GM23248 (cell line): ENCODE data around the gene OLFM4. TPM values are rescaled to one million over a fixed set of nuclear protein-coding genes. Genes with fewer than 3 reads are reported as not detected.

Experiments used
- DNase-seq: peaks from one replicate; pipeline ENCODE4 v3.0.0-alpha.2; 2015
- H2AFZ ChIP-seq: fragments of 200-600 bp; sonication (generic); 2 replicates; pipeline ENCODE4 v1.6.1; 2016; ENCODE audit warnings: antibody characterized with exemption
- H3F3A ChIP-seq: fragments of 200-600 bp; sonication (generic); 2 replicates; pipeline ENCODE4 v1.6.1; 2016; ENCODE audit warnings: mild to moderate bottlenecking, antibody characterized with exemption, mixed run types; ENCODE audit not compliant: insufficient read depth
- H3K27ac ChIP-seq: fragments of 200-600 bp; sonication (generic); 2 replicates; pipeline ENCODE4 v1.5.1; 2016; ENCODE audit warnings: mild to moderate bottlenecking
- H3K27me3 ChIP-seq: fragments of 200-600 bp; sonication (generic); replicated peaks from 2 replicates; pipeline ENCODE4 v1.6.1; 2016; ENCODE audit warnings: mild to moderate bottlenecking; ENCODE audit not compliant: insufficient read depth
- H3K36me3 ChIP-seq: fragments of 200-600 bp; sonication (generic); 2 replicates; pipeline ENCODE4 v1.6.1; 2016; ENCODE audit warnings: low read depth, mild to moderate bottlenecking
- H3K4me1 ChIP-seq: fragments of 200-600 bp; sonication (generic); 2 replicates; pipeline ENCODE4 v1.6.1; 2016; ENCODE audit warnings: mild to moderate bottlenecking; ENCODE audit not compliant: insufficient read depth
- H3K4me2 ChIP-seq: fragments of 200-600 bp; sonication (generic); one replicate; pipeline ENCODE4 v1.6.1; 2016; ENCODE audit warnings: mild to moderate bottlenecking; ENCODE audit not compliant: unreplicated experiment
- H3K4me3 ChIP-seq: fragments of 200-600 bp; sonication (generic); 2 replicates; pipeline ENCODE4 v1.5.1; 2016; ENCODE audit warnings: mild to moderate bottlenecking
- H3K79me2 ChIP-seq: fragments of 200-600 bp; sonication (generic); 2 replicates; pipeline ENCODE4 v1.6.1; 2016; ENCODE audit warnings: mild to moderate bottlenecking; ENCODE audit not compliant: insufficient read depth
- H3K9ac ChIP-seq: fragments of 200-600 bp; sonication (generic); 2 replicates; pipeline ENCODE4 v1.6.1; 2016; ENCODE audit warnings: mild to moderate bottlenecking
- H3K9me2 ChIP-seq: fragments of 200-600 bp; sonication (generic); 2 replicates; pipeline ENCODE4 v1.6.1; 2016; ENCODE audit warnings: mixed run types, mild to moderate bottlenecking, moderate library complexity; ENCODE audit not compliant: insufficient read depth
- H3K9me3 ChIP-seq: fragments of 200-600 bp; sonication (generic); one replicate; pipeline ENCODE4 v1.6.1; 2017; ENCODE audit warnings: low read depth
- H4K20me1 ChIP-seq: fragments of 200-600 bp; sonication (generic); 2 replicates; pipeline ENCODE4 v1.6.0; 2016; ENCODE audit not compliant: insufficient read depth
- EZH2 ChIP-seq: fragments of 200-600 bp; sonication (generic); IDR thresholded peaks from 2 replicates; pipeline ENCODE4 v1.6.1; 2018; ENCODE audit warnings: antibody characterized with exemption, mild to moderate bottlenecking; ENCODE audit not compliant: insufficient read depth, poor library complexity, severe bottlenecking
- EZH2phosphoT487 ChIP-seq: fragments of 200-600 bp; sonication (generic); IDR thresholded peaks from 2 replicates; pipeline ENCODE4 v1.6.1; 2018; ENCODE audit warnings: antibody characterized with exemption, moderate library complexity, mild to moderate bottlenecking, low read depth; ENCODE audit not compliant: insufficient read depth
- WGBS, 2 experiments: methylation state at CpG; one replicate each; pipeline ENCODE4 v1.1.6; 2015 to 2017; ENCODE audit warnings: low lambda C conversion rate in 2 of 2, low coverage in 1 of 2; ENCODE audit errors: missing lambda C conversion rate in 2 of 2; 5-methylcytosine and 5-hydroxymethylcytosine counted together
- in situ Hi-C: fragments of 300-500 bp; cut with MboI; formaldehyde crosslinking; loops from 2 replicates; pipeline ENCODE4 v1.15.0; 2020
- polyA plus RNA-seq: library from polyadenylated mRNA; unstranded; fragments of >200 nt; fragmentation: Nextera tagmentation; extraction: Ambion mirVana; gene quantifications from 2 replicates; pipeline ENCODE4 v1.2.1, GENCODE V29; 2016
- total RNA-seq: library from RNA; depleted of rRNA; stranded (reverse); fragments of >200 nt; shearing (Covaris generic); gene quantifications from 2 replicates; pipeline ENCODE4 v1.2.3, GENCODE V29; 2014

The OLFM4 gene
- total and polyA plus RNA-seq, 2 experiments from 2014 or later: not detected

GRCh38 chr13:53014495-53015443 is 13.8 kb upstream of the OLFM4 start:
- TF ChIP-seq EZH2: no peak
- TF ChIP-seq EZH2phosphoT487: no peak
- in situ Hi-C loops: no loop called here
- H3K79me2 ChIP-seq: no peaks in the 10 kb centered on the region

GRCh38 chr13:53015971-53016370 is 12.6 kb upstream of the OLFM4 start:
- Histone ChIP-seq H3K4me2 (no peak overlapping the region), H3K9me3 (no peaks in the 10 kb centered on the region), H3K79me2 (no peaks in the 10 kb centered on the region), H3K27ac (no peak overlapping the region), H3K27me3 (no peaks in the 10 kb centered on the region), H3K9me2 (no peaks in the 10 kb centered on the region), H4K20me1 (no peaks in the 10 kb centered on the region), H2AFZ (no peak overlapping the region), H3K9ac (no peak overlapping the region), H3K4me3 (no peak overlapping the region), H3K4me1 (no peaks in the 10 kb centered on the region), H3K36me3 (no peaks in the 10 kb centered on the region), H3F3A (no peaks in the 10 kb centered on the region)
- no peak for DNase-seq
- in situ Hi-C loops: no loop called here
- 29 to 30% methylated on average over 6 of the region's 6 CpGs for WGBS, 2 experiments
- TF ChIP-seq EZH2phosphoT487: no peak
- TF ChIP-seq EZH2: no peak

More at GRCh38 chr13:53014495-53015443, 13.8 kb upstream of the OLFM4 start:
- H3F3A ChIP-seq: no peaks in the 10 kb centered on the region
- no peaks in the 10 kb centered on the region for H3K9me2 ChIP-seq
- H3K9me3 ChIP-seq: no peaks in the 10 kb centered on the region
- no peaks in the 10 kb centered on the region for H3K36me3 ChIP-seq
- no peaks in the 10 kb centered on the region for H3K27me3 ChIP-seq
- H4K20me1 ChIP-seq: no peaks in the 10 kb centered on the region
- H3K4me2 ChIP-seq: no peak overlapping the region
- no peak for DNase-seq
- no peaks in the 10 kb centered on the region for H3K4me1 ChIP-seq
- no peak overlapping the region for H3K9ac ChIP-seq
- H3K27ac ChIP-seq: no peak overlapping the region
- H2AFZ ChIP-seq: no peak overlapping the region
- H3K4me3 ChIP-seq: no peak overlapping the region
- 23 to 27% methylated on average over 8 of the region's 8 CpGs for WGBS, 2 experiments

GRCh38 chr13:53017433-53017970 is 11.1 kb upstream of the OLFM4 start:
- no peak overlapping the region for H3K4me3 ChIP-seq
- in situ Hi-C loops: no loop called here
- H3K4me2 ChIP-seq: no peak overlapping the region
- 42 to 58% methylated on average over 5 of the region's 5 CpGs for WGBS, 2 experiments
- DNase-seq: no peak
- no peak overlapping the region for H3K9ac ChIP-seq
- no peak overlapping the region for H2AFZ ChIP-seq
- no peaks in the 10 kb centered on the region for H3K79me2 ChIP-seq
- TF ChIP-seq EZH2phosphoT487 (no peak), EZH2 (no peak)
- no peaks in the 10 kb centered on the region for H3F3A ChIP-seq
- H3K27me3 ChIP-seq: no peaks in the 10 kb centered on the region
- no peaks in the 10 kb centered on the region for H3K9me2 ChIP-seq
- H3K9me3 ChIP-seq: no peaks in the 10 kb centered on the region
- no peaks in the 10 kb centered on the region for H3K36me3 ChIP-seq
- H3K27ac ChIP-seq: no peak overlapping the region
- H3K4me1 ChIP-seq: no peaks in the 10 kb centered on the region
- H4K20me1 ChIP-seq: no peaks in the 10 kb centered on the region

GRCh38 chr13:53018690-53019647 is 9.6 kb upstream of the OLFM4 start:
- 23 to 32% methylated on average over 4 of the region's 4 CpGs for WGBS, 2 experiments
- in situ Hi-C loops: no loop called here
- Histone ChIP-seq H3K27ac (no peak overlapping the region), H3K4me2 (no peak overlapping the region), H3K4me1 (no peaks in the 10 kb centered on the region), H3K79me2 (no peaks in the 10 kb centered on the region), H3K9me3 (no peaks in the 10 kb centered on the region), H3K9ac (no peak overlapping the region), H4K20me1 (no peaks in the 10 kb centered on the region), H3K4me3 (no peak overlapping the region), H3K36me3 (no peaks in the 10 kb centered on the region), H2AFZ (no peak overlapping the region), H3K27me3 (no peaks in the 10 kb centered on the region), H3F3A (no peaks in the 10 kb centered on the region), H3K9me2 (no peaks in the 10 kb centered on the region)
- no peak for DNase-seq
- TF ChIP-seq EZH2 (no peak), EZH2phosphoT487 (no peak)
